ENCODE measurements around the gene NOP16. TPM values are rescaled to one million over a fixed set of nuclear protein-coding genes. Genes with fewer than 3 reads are reported as not detected.

Gene NOP16
- total RNA-seq (2014; rRNA removed; shearing (Covaris generic)): 14.0 and 19.7 TPM in 2 replicates

GRCh38 chr5:176388444-176389134 lies at the start of gene NOP16, which contains the start of gene HIGD2A:
NOP16 (minus strand) TSS chr5:176388598; CDS start chr5:176388539, 59 bp downstream.
HIGD2A (plus strand) TSS chr5:176388751; CDS start chr5:176388820, 69 bp downstream.
- DNase-seq (ENCODE audit: low read depth): peak; percentile 98

GRCh38 chr5:176436656-176437055 lies 48.3 kb upstream of the NOP16 start:
- DNase-seq (ENCODE audit: low read depth): peak; percentile 39

- no peak for DNase-seq (ENCODE audit: low read depth)
Observed at GRCh38 chr5:176432707-176433106, 44.3 kb upstream of the NOP16 start.

- DNase-seq (ENCODE audit: low read depth): no peak
Observed at GRCh38 chr5:176429972-176430371, 41.6 kb upstream of the NOP16 start.

- peak; percentile 53 for DNase-seq (ENCODE audit: low read depth)
Observed at GRCh38 chr5:176427971-176428370, 39.6 kb upstream of the NOP16 start.

GRCh38 chr5:176426876-176427275 lies 38.5 kb upstream of the NOP16 start:
- no peak for DNase-seq (ENCODE audit: low read depth)

GRCh38 chr5:176425791-176426190 lies 37.4 kb upstream of the NOP16 start:
- DNase-seq (ENCODE audit: low read depth): no peak

- peak; percentile 76 for DNase-seq (ENCODE audit: low read depth)
Observed at GRCh38 chr5:176425138-176425537, 36.7 kb upstream of the NOP16 start.

GRCh38 chr5:176424181-176424580 lies 35.8 kb upstream of the NOP16 start:
- no peak for DNase-seq (ENCODE audit: low read depth)

GRCh38 chr5:176420972-176421544 lies 32.7 kb upstream of the NOP16 start:
- no peak for DNase-seq (ENCODE audit: low read depth)

GRCh38 chr5:176420086-176420485 lies 31.7 kb upstream of the NOP16 start:
- DNase-seq (ENCODE audit: low read depth): no peak

- peak; percentile 47 for DNase-seq (ENCODE audit: low read depth)
Observed at GRCh38 chr5:176418251-176418650, 29.9 kb upstream of the NOP16 start.

- no peak for DNase-seq (ENCODE audit: low read depth)
Observed at GRCh38 chr5:176416965-176417364, 28.6 kb upstream of the NOP16 start.

GRCh38 chr5:176415952-176416924 lies 27.8 kb upstream of the NOP16 start, which contains the start of gene CLTB:
CLTB (minus strand) TSS chr5:176416539; CDS start chr5:176416363, 176 bp downstream.
- peak; percentile 85 for DNase-seq (ENCODE audit: low read depth)

- DNase-seq (ENCODE audit: low read depth): no peak
Observed at GRCh38 chr5:176415240-176415951, 27.0 kb upstream of the NOP16 start.

GRCh38 chr5:176414704-176415103 lies 26.3 kb upstream of the NOP16 start:
- DNase-seq (ENCODE audit: low read depth): no peak

- no peak for DNase-seq (ENCODE audit: low read depth)
Observed at GRCh38 chr5:176413709-176414191, 25.4 kb upstream of the NOP16 start.

- DNase-seq (ENCODE audit: low read depth): no peak
Observed at GRCh38 chr5:176413255-176413565, 24.8 kb upstream of the NOP16 start.

- DNase-seq (ENCODE audit: low read depth): no peak
Observed at GRCh38 chr5:176412517-176413254, 24.3 kb upstream of the NOP16 start.

- DNase-seq (ENCODE audit: low read depth): peak; percentile 20
Observed at GRCh38 chr5:176410486-176411180, 22.2 kb upstream of the NOP16 start.

Data from M059J (cell line).